GM18517 (cell line): ENCODE measurements around the gene LRRC71.

Experiments
- ATAC-seq: cut with Tn5 transposase; IDR thresholded peaks from one replicate; pipeline ENCODE4 v1.9.1; 2021; ENCODE audit warnings: mild to moderate bottlenecking, moderate library complexity; ENCODE audit not compliant: unreplicated experiment

Gene LRRC71

DNA sequence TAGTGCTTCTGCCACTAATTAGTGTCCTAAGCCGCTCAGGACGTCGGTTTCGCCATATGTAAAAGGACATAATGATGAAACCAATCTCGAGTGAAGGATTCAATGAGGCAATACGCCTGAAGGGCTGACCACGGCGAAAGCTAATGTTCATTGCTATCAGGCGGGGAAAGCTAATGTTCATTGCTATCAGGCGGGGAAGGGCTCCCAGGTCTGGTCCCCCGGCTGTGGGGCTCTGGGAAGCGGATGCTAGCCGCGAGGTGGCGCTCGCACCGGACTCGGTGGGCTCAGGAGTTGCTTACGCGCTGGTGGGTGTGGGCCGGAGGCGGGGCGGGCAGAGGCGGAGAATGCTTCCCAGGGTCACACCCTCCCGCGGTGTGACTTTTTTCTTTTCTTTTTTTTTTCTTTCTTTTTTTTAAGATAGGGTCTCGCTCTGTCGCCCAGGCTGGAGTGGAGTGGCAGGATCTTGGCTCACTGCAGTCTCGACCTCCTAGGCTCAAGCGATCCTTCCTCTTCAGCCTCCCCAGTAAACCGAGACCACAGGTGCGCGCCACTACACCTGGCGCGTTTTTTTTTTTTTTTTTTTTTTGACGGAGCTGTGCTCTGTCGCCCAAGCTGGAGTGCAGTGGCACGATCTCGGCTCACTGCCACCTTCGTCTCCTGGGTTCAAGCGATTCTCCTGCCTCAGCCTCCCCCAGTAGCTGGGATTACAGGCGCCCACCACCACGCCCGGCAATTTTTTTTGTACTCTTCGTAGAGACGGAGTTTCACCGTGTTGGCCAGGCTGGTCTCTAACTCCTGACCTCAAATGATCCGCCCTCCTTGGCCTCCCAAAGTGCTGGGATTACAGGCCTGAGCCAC lies 28.0 kb upstream of the LRRC71 start:
- peak; percentile 56 for ATAC-seq

GRCh38 chr1:156893048-156893953 lies 27.1 kb upstream of the LRRC71 start, which contains the start of gene PEAR1:
TSS of gene PEAR1 (plus strand) at chr1:156893718. CDS start at chr1:156903927, 10,209 bp downstream.
- ATAC-seq: no peak

GRCh38 chr1:156894001-156894400 lies 26.4 kb upstream of the LRRC71 start:
- no peak for ATAC-seq

GRCh38 chr1:156894711-156895454 lies 25.5 kb upstream of the LRRC71 start:
- ATAC-seq: no peak

DNA sequence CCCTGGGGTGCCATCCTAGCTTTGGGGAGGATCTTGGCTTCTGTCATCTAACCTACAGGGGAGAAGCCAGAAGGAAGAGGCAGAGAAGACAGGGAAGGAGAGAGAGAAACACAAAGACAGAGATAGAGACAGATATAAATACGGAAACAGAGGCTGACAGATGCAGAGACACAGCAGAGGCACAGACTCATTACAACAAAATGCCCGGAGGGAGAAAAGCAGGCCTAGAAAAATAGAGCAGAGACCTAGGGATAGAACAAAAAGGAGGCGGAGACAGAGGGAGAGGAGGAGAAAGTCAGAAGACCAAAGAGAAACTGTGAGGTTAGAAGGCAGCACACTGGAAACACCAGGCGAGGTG lies 25.0 kb upstream of the LRRC71 start:
- ATAC-seq: no peak

DNA sequence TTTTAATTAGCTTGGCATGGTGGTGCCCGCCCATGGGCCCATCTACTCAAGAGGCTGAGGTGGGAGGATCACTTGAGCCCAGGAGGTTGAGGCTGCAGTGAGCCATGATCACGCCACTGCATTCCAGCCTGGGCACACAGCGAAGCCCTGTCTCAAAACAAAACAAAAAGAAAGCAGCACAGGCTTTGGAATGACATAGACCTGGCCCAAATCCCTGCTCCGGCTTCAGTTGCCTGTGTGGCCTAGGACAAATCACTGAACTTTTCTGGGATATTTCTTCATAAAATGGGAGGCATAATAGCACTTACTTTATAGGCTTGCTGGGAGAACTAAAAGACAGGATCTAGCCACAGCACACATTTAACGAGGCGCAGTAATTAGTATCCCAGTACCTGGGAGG lies 24.5 kb upstream of the LRRC71 start:
- ATAC-seq: no peak

- ATAC-seq: no peak
Observed at GRCh38 chr1:156896490-156897033, 23.9 kb upstream of the LRRC71 start.

GRCh38 chr1:156897078-156897825 lies 23.2 kb upstream of the LRRC71 start:
- ATAC-seq: no peak

GRCh38 chr1:156898161-156898566 lies 22.3 kb upstream of the LRRC71 start:
- ATAC-seq: no peak

DNA sequence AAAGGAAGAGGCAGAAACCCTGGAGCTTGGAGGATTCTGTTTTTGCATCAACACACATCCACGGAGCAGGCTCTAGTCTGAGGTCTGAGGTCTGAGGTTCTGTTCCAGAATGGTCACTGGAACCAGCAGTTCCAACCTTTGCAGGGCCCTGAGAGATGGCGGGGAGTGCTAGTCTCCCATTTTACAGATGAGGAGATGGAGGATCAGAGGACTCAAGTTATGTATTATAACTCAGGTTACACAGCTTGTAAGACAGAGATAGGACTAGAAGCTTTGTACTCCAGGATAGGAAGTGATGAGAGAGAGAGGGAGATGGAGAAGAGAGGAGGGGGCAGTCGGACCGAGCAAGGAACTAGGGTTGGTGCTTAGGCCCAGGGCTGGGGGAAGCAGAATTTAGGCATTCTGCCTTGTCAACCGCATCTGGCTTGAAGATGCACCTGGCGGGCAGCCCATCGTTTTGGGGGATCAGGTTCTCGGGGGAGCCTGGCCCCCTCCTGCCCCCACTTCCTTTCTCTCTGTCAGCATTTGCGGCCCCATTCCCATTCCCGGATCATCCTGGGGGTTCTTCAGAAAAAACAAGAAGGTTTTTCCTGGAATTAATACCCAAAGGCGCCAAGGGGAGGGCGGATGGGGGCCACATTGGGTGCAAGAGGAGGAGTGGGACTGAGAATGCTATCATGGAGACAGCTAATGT lies 21.3 kb upstream of the LRRC71 start:
- ATAC-seq: no peak

DNA sequence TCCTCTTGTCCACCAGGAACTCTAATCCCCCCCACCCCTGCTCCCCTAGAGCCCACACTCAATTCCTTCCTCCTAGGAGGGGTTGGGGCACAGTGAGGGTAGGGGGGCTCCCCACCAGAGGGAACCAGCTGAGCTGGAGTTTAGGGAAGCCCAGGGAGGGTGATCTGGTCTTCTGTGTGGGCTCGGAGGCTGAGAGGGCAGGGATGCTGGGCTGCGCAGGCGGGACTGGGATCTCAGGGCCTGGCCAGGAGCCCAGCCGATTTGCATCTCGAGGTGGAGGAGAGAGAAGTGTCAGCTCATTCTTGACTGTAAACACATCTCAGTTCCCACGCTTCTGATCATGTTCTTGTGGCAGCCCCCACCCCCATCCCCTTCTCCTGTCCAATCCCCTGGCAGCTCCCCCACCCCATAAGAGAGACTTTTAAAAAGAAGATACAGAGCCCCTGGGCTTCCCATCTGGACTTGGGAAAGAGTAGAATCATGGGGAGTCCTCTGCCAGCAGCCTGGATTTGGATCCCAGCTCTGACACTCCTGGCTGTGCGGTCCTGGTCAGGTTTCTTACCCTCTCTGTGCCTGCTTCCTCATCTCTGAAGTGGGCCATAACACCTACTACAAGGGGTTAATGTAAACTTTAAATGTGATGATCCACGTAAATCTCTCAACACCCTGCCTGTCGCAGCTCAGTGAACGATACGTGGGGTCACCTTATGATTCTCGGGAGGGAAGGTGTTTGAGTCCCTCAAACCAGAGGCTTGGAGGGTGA lies 20.3 kb upstream of the LRRC71 start:
- ATAC-seq: no peak

- ATAC-seq: no peak
Observed at GRCh38 chr1:156900896-156901589, 19.4 kb upstream of the LRRC71 start.

DNA sequence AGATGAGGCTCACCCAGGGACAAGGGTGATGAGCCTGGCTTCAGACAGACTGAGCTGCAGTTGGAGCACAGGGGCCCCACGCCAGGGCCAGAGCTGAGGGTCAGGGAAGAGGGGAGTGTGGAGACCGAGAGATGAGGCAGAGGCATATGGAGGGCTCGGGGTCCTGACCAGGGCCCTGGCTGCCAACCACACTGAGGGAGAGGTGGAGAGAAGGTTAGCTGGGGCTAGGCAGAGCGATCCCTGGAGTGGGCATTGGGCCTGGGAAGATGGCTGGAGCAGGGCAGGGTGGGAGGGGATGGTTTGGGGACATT lies 18.9 kb upstream of the LRRC71 start:
- ATAC-seq: no peak

DNA sequence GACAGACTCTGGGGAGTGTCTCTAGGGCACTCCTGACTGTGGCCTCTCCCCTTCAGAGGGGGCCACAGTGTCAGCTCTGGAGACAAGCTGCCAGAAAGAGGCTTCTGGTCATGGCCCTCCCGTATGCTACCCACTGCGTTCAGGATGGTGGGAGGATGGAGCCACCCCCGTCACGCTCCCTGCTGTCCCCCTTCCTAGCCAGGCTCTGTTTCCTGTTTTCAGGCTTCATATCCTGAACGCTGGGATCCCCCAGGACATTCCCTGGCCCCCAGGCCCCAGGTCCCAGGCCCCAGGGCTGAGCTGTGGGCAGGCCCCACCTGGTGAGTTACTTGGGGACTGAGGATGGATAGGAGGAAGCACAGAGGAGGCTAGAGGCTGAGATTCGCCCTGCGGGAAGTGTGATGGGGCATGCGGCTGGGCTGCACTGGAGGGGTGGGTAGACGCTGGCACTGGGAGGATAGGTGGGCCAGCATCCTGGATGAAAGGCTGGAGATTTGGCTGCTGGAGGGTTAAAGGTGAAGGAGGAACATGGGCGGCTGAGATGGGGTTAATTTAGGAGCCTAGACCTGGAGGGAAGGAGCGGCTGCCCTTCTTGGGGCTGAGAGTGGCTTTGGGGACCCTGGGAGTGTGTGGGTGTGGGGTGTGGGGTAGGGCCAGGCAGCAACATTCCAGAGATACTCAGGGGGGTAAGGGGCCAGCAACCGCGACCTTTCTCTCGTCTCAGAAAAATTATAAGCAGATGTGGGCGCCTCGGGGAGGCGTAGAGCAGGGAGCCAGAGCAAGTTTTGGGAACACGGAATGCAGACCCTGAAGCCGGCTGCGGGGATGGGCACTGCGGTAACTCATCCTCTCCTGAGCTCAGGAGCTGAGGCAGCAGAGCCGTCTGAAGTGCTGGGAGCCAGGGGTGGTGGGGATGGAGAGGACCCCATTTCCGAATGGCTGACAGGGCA lies 18.2 kb upstream of the LRRC71 start:
- ATAC-seq: no peak

- no peak for ATAC-seq
Observed at GRCh38 chr1:156903328-156904091, 16.9 kb upstream of the LRRC71 start.

DNA sequence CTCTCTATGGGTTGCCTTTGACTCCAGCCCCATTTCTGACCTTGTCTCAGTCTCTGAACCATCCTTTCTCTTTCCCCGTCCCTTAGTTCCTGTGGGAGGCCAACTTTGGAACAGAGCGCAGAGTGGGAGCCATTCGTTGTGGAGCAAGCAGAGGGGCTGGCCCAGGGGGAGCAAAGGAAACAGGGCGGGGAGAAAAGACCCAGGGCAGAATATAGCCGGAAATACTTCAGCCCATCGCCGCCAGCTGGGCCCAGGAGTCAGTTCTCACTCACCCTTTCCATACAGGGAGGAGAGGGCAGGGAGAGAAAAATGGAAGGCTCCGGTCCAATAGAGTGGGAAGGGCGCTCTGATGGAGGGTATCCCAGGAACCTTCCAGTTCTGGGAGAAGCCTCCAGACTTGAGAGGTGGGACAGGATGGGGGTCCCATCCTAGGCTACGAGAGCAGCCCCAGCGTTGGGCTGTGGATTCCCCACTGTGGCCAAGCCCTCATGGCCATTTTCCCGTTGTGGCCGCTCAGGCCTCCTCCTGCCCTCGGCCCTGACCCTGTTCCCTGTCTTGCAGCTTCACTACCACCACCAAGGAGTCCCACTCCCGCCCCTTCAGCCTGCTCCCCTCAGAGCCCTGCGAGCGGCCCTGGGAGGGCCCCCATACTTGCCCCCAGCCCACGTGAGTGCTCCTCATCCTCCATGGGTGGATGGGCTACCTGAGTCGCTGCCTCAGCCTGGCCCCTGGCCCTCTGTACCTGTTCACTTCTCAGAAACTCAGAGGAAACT lies 16.1 kb upstream of the LRRC71 start:
- ATAC-seq: no peak
